HL-60 (cell line): ENCODE results near the gene IMMP2L.

ENCODE experiments used
- DNase-seq, 2 experiments: peaks; one replicate each; pipeline ENCODE4 v3.0.0-alpha.2; 2010 to 2020; ENCODE audit warnings: low read depth in 1 of 2, low spot score in 1 of 2
- H3K27ac ChIP-seq: fragments of 250-450 bp; sonication (Bioruptor Pico); replicated peaks from 2 replicates; pipeline ENCODE4 v1.5.1; 2020; ENCODE audit warnings: mild to moderate bottlenecking, moderate library complexity
- H3K27me3 ChIP-seq: fragments of 250-450 bp; sonication (Bioruptor Pico); 2 replicates; pipeline ENCODE4 v1.5.1; 2021; ENCODE audit warnings: mild to moderate bottlenecking, moderate library complexity; ENCODE audit not compliant: insufficient read depth, poor library complexity, severe bottlenecking
- H3K4me3 ChIP-seq: replicated peaks from 2 replicates; pipeline ENCODE4 v1.5.1; 2011; ENCODE audit warnings: mild to moderate bottlenecking, control low read depth, low read length; ENCODE audit not compliant: insufficient read depth
- CTCF ChIP-seq: IDR thresholded peaks from one replicate; pipeline ENCODE4 v1.5.1; 2011; ENCODE audit warnings: low read length, control low read depth, inconsistent platforms; ENCODE audit not compliant: insufficient read depth
- GABPA ChIP-seq: IDR thresholded peaks from 2 replicates; pipeline ENCODE4 v1.6.1; 2012; ENCODE audit warnings: low read depth
- POLR2AphosphoS5 ChIP-seq: IDR thresholded peaks from 2 replicates; pipeline ENCODE4 v1.6.1; 2012; ENCODE audit warnings: low read depth
- SPI1 ChIP-seq: IDR thresholded peaks from 2 replicates; pipeline ENCODE4 v1.6.1; 2012; ENCODE audit warnings: low read depth, mild to moderate bottlenecking, borderline replicate concordance
- TF ChIP-seq, protein P1 (sequence below): IDR thresholded peaks from 2 replicates; pipeline ENCODE4 v1.6.1; 2012; ENCODE audit warnings: low read depth; ENCODE audit not compliant: insufficient replicate concordance

Gene IMMP2L

GRCh38 chr7:110842796-110843195, 719.5 kb downstream of the IMMP2L start:
- DNase-seq: no peak
- TF ChIP-seq POLR2AphosphoS5: no peak
- TF ChIP-seq, protein P1, sequence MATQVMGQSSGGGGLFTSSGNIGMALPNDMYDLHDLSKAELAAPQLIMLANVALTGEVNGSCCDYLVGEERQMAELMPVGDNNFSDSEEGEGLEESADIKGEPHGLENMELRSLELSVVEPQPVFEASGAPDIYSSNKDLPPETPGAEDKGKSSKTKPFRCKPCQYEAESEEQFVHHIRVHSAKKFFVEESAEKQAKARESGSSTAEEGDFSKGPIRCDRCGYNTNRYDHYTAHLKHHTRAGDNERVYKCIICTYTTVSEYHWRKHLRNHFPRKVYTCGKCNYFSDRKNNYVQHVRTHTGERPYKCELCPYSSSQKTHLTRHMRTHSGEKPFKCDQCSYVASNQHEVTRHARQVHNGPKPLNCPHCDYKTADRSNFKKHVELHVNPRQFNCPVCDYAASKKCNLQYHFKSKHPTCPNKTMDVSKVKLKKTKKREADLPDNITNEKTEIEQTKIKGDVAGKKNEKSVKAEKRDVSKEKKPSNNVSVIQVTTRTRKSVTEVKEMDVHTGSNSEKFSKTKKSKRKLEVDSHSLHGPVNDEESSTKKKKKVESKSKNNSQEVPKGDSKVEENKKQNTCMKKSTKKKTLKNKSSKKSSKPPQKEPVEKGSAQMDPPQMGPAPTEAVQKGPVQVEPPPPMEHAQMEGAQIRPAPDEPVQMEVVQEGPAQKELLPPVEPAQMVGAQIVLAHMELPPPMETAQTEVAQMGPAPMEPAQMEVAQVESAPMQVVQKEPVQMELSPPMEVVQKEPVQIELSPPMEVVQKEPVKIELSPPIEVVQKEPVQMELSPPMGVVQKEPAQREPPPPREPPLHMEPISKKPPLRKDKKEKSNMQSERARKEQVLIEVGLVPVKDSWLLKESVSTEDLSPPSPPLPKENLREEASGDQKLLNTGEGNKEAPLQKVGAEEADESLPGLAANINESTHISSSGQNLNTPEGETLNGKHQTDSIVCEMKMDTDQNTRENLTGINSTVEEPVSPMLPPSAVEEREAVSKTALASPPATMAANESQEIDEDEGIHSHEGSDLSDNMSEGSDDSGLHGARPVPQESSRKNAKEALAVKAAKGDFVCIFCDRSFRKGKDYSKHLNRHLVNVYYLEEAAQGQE: no peak
- no peak for TF ChIP-seq CTCF
- no peak for TF ChIP-seq GABPA
- TF ChIP-seq SPI1: no peak
- no peaks in the 10 kb centered on the region for H3K27me3 ChIP-seq
- H3K27ac ChIP-seq: no peak overlapping the region
- H3K4me3 ChIP-seq: no peak overlapping the region

- DNase-seq: no peak
- TF ChIP-seq GABPA (no peak), POLR2AphosphoS5 (no peak), CTCF (no peak), SPI1 (no peak)
- TF ChIP-seq, protein P1: no peak
- Histone ChIP-seq H3K27me3 (no peaks in the 10 kb centered on the region), H3K4me3 (no peak overlapping the region), H3K27ac (no peak overlapping the region)
Measured at GRCh38 chr7:110841840-110842545, 720.3 kb downstream of the IMMP2L start.

DNA sequence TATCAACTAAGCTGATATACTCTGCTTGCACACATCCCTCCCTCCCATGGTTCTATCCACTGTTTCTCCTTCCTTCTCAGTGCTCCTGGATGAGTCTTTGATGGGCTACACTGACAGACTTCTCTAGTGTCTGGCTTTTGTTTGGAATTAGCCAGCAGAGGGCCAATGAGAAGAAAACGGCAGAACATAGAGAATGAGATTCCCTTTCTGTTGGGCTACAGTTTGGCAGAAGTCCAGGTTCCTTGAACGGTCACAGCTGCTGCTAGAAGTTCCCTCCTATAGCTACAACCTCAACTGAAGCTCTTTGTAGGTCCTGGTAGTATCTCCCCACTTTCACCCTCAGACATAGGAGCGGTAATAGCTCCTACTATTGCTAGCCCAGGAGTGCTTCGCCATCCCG, 722.4 kb downstream of the IMMP2L start:
- TF ChIP-seq GABPA (no peak), POLR2AphosphoS5 (no peak), SPI1 (no peak), CTCF (no peak)
- TF ChIP-seq, protein P1: no peak
- Histone ChIP-seq H3K27ac (no peak overlapping the region), H3K27me3 (no peaks in the 10 kb centered on the region), H3K4me3 (no peak overlapping the region)
- DNase-seq: peak; percentile 1 to 45
